ENCODE data around the gene ODAD2. TPM values are rescaled to one million over a fixed set of nuclear protein-coding genes. Genes with fewer than 3 reads are reported as not detected.

The ODAD2 gene
- total and polyA plus RNA-seq, 2 of the 8 experiments (the other 6 are each of a cell fraction or from before 2014, with no cell fraction given) = 0.95 to 4.3 TPM

DNA sequence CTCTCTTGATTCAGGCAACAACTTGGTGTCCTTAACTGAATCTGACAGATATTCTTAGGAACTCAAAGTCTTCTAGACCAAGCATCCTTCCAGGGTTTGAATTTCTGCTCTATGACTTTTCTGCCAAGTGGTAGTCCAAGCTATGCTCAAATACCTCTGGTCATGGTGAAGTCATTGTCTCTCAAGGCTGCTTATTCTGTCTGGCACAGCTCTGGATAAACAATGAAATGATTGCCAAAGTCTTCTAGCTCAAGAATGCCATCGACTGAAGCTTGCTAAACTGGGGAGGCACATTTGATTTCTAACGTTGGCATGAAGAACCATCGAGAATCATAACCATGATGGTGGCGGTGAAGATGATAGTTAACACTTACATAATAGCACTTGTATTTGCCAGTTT lies 137.1 kb downstream of the ODAD2 start:
- no peak overlapping the region for H4K91ac ChIP-seq (replicated peaks; ENCODE audit: insufficient read length, low read length)
- no peaks in the 10 kb centered on the region for H3K36me3 ChIP-seq (ENCODE audit: control insufficient read depth in 2 of 4, insufficient read depth in 4 of 4, low read length in 3 of 4)
- no peaks in the 10 kb centered on the region for H3K79me2 ChIP-seq (ENCODE audit: control insufficient read depth in 1 of 2, insufficient read depth in 2 of 2, low read length in 2 of 2)
- H2BK12ac ChIP-seq (ENCODE audit: low read depth, low read length) = no peak overlapping the region
- no peak overlapping the region for H2AK5ac ChIP-seq (ENCODE audit: low read depth, low read length)
- no peak overlapping the region for H3K4me3 ChIP-seq (ENCODE audit: extremely low read depth in 1 of 4, insufficient read depth in 2 of 4, low read depth in 3 of 4, low read length in 4 of 4)
- DNase-seq (ENCODE audit: low read depth in 1 of 2, low spot score in 2 of 2) (no peak), FAIRE-seq (no peak)
- no peaks in the 10 kb centered on the region for H3K27me3 ChIP-seq (replicated peaks in 1 of 4; ENCODE audit: control insufficient read depth in 3 of 4, extremely low read depth in 1 of 4, insufficient read depth in 3 of 4, low read length in 3 of 4)
- H3K18ac ChIP-seq (ENCODE audit: extremely low read depth, low read length) = no peak overlapping the region
- H2AFZ ChIP-seq (ENCODE audit: low read length) = no peak overlapping the region
- H4K8ac ChIP-seq (ENCODE audit: extremely low read depth, insufficient read depth, low read length) = no peak overlapping the region
- H3K4ac ChIP-seq (replicated peaks; ENCODE audit: insufficient read length, low read depth, low read length) = no peak overlapping the region
- no peaks in the 10 kb centered on the region for H3K23me2 ChIP-seq (ENCODE audit: low read depth, low read length)
- ChIA-PET CTCF (ENCODE audit: partially characterized antibody) (no interaction called here), POLR2A (ENCODE audit: partially characterized antibody) (no interaction called here)
- no peaks in the 10 kb centered on the region for H4K20me1 ChIP-seq (replicated peaks in 1 of 2; ENCODE audit: control insufficient read depth in 1 of 2, insufficient read depth in 2 of 2, low read length in 2 of 2)
- H2BK20ac ChIP-seq (ENCODE audit: low read length) = no peak overlapping the region
- no peaks in the 10 kb centered on the region for H3K79me1 ChIP-seq (ENCODE audit: low read depth, low read length)
- no peak overlapping the region for H4K5ac ChIP-seq (ENCODE audit: insufficient read length, low read depth, low read length)
- no peak overlapping the region for H2BK120ac ChIP-seq (replicated peaks; ENCODE audit: low read depth, low read length)
- H3K56ac ChIP-seq (replicated peaks; ENCODE audit: insufficient read length, low read depth, low read length) = no peak overlapping the region
- no peak overlapping the region for H3K9ac ChIP-seq (replicated peaks in 1 of 4; ENCODE audit: extremely low read depth in 1 of 4, low read depth in 3 of 4, low read length in 3 of 4)
- no peaks in the 10 kb centered on the region for H3K9me3 ChIP-seq (ENCODE audit: insufficient read depth in 2 of 2, low read depth in 1 of 2, low read length in 1 of 2)
- H3K27ac ChIP-seq (ENCODE audit: low read depth, low read length) = no peak overlapping the region
- 91% methylated on average over 4 of the region's 4 CpGs; no CpG with 5 or more reads in 1 of the 2 experiments for WGBS, 2 experiments (ENCODE audit: extremely low coverage in 1 of 2, insufficient coverage in 1 of 2, insufficient read length in 1 of 2, insufficient replicate concordance in 2 of 2, low coverage in 1 of 2, low lambda C conversion rate in 2 of 2, missing lambda C conversion rate in 1 of 2)
- H3K4me2 ChIP-seq (ENCODE audit: insufficient read depth in 1 of 2, low read depth in 2 of 2, low read length in 2 of 2) = no peak overlapping the region
- H3K23ac ChIP-seq (ENCODE audit: insufficient read length) = no peak overlapping the region
- peaks cover 0 to 6% (median 1%) of the 10 kb centered on the region in 4 experiments; a peak in 2 of 7 replicates for H3K4me1 ChIP-seq (replicated peaks in 1 of 4; ENCODE audit: control insufficient read depth in 3 of 4, insufficient read depth in 4 of 4, low read length in 3 of 4)
- H3K14ac ChIP-seq (ENCODE audit: insufficient read length) = no peak overlapping the region
- no peak overlapping the region for H2BK5ac ChIP-seq (ENCODE audit: low read depth, low read length)
- no peak overlapping the region for H2BK15ac ChIP-seq (ENCODE audit: low read length)
- TF ChIP-seq SRF (IDR thresholded peaks at IDR 0.05; ENCODE audit: low read depth, low read length) (no peak), SIN3A (conservative IDR thresholded peaks at IDR 0.05 in 1 of 2, IDR thresholded peaks at IDR 0.05 in 1 of 2; ENCODE audit: low read depth in 1 of 2, low read length in 2 of 2) (no peak), FOSL1 (IDR thresholded peaks at IDR 0.05; ENCODE audit: insufficient read depth, low read depth, low read length) (no peak), JUND (IDR thresholded peaks at IDR 0.05; ENCODE audit: low read length) (no peak), RNF2 (IDR thresholded peaks at IDR 0.05; ENCODE audit: borderline replicate concordance, low read depth, low read length, missing control alignments, poor library complexity, severe bottlenecking) (no peak), JUN (IDR thresholded peaks at IDR 0.05; ENCODE audit: low read depth, low read length) (no peak), CEBPB (IDR thresholded peaks at IDR 0.05; ENCODE audit: low read depth, low read length) (no peak), SIRT6 (IDR thresholded peaks at IDR 0.05; ENCODE audit: low read length) (no peak), ZNF274 (IDR thresholded peaks at IDR 0.05; ENCODE audit: borderline replicate concordance, extremely low read depth, low read length) (no peak), YY1 (IDR thresholded peaks at IDR 0.05; ENCODE audit: low read depth, low read length) (no peak), GABPA (IDR thresholded peaks at IDR 0.05; ENCODE audit: borderline replicate concordance, insufficient read depth, low read length) (no peak), POLR2A (IDR thresholded peaks at IDR 0.05; ENCODE audit: control extremely low read depth in 1 of 2, low read depth in 2 of 2, low read length in 2 of 2) (no peak), HDAC6 (IDR thresholded peaks at IDR 0.05; ENCODE audit: low read depth, low read length) (no peak), RFX5 (IDR thresholded peaks at IDR 0.05; ENCODE audit: borderline replicate concordance, low read depth, low read length) (no peak), BRCA1 (IDR thresholded peaks at IDR 0.05; ENCODE audit: low read depth, low read length) (no peak)
- TF ChIP-seq, protein P1, sequence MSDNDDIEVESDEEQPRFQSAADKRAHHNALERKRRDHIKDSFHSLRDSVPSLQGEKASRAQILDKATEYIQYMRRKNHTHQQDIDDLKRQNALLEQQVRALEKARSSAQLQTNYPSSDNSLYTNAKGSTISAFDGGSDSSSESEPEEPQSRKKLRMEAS (IDR thresholded peaks at IDR 0.05) = no peak

Data from H1 (cell line).